NCI-H2107 treated with DMSO at 0.1 percent for 48 hours (cell line): ENCODE results near the gene SH3GL1.
A peak's percentile ranks its signal among the peaks of the same experiment; 100 is the strongest.

Source experiments
- DNase-seq: peaks from one replicate; lab custom pipeline; 2025; ENCODE audit not compliant: unreplicated experiment; lab: John Stamatoyannopoulos, UW

Gene SH3GL1

GRCh38 chr19:4400135-4400936, at the start of gene SH3GL1:
Gene SH3GL1 (minus strand): TSS chr19:4400547. CDS start chr19:4400368, 179 bp downstream.
- peak; percentile 84 for DNase-seq

GRCh38 chr19:4449639-4450028, 49.3 kb upstream of the SH3GL1 start:
- no peak for DNase-seq

- no peak for DNase-seq
Measured at GRCh38 chr19:4449022-4449638, 48.8 kb upstream of the SH3GL1 start.

GRCh38 chr19:4448147-4448985, 48.0 kb upstream of the SH3GL1 start:
- no peak for DNase-seq

- DNase-seq = no peak
Measured at GRCh38 chr19:4447327-4448146, 47.2 kb upstream of the SH3GL1 start.

GRCh38 chr19:4446704-4447200, 46.4 kb upstream of the SH3GL1 start:
- DNase-seq = no peak

- DNase-seq = no peak
Measured at GRCh38 chr19:4445963-4446703, 45.8 kb upstream of the SH3GL1 start.

- no peak for DNase-seq
Measured at GRCh38 chr19:4444765-4445741, 44.7 kb upstream of the SH3GL1 start.

- no peak for DNase-seq
Measured at GRCh38 chr19:4443966-4444764, 43.8 kb upstream of the SH3GL1 start.

GRCh38 chr19:4443188-4443587, 42.8 kb upstream of the SH3GL1 start:
- no peak for DNase-seq

- no peak for DNase-seq
Measured at GRCh38 chr19:4442819-4443146, 42.4 kb upstream of the SH3GL1 start.

GRCh38 chr19:4441994-4442818, 41.9 kb upstream of the SH3GL1 start:
- DNase-seq = no peak

GRCh38 chr19:4439243-4439642, 38.9 kb upstream of the SH3GL1 start:
- no peak for DNase-seq

- no peak for DNase-seq
Measured at GRCh38 chr19:4437103-4437502, 36.8 kb upstream of the SH3GL1 start.

- DNase-seq = no peak
Measured at GRCh38 chr19:4436231-4436630, 35.9 kb upstream of the SH3GL1 start.

- DNase-seq = no peak
Measured at GRCh38 chr19:4434391-4434790, 34.0 kb upstream of the SH3GL1 start.

- DNase-seq = no peak
Measured at GRCh38 chr19:4432918-4433506, 32.7 kb upstream of the SH3GL1 start.
